Mesangial cell (primary cell): ENCODE measurements around the gene UBE2D4. TPM values are rescaled to one million over a fixed set of nuclear protein-coding genes. Genes with fewer than 3 reads are reported as not detected.

ENCODE experiments used
- total RNA-seq: library from RNA; depleted of rRNA; stranded (reverse); fragments of >200 nt; gene quantifications from 2 replicates; pipeline ENCODE4 v1.2.3, GENCODE V29; 2015

The UBE2D4 gene
- total RNA-seq, result 16.0 and 19.6 TPM in 2 replicates

GRCh38 chr7:43925984-43926797, at the start of gene UBE2D4:
UBE2D4 (plus strand) TSS chr7:43926436; CDS start chr7:43926533, 97 bp downstream.

GRCh38 chr7:43906331-43907010, 19.8 kb upstream of the UBE2D4 start, which contains the start of gene URGCP:
URGCP (minus strand) TSS chr7:43906596; CDS start chr7:43906575, 21 bp downstream.

GRCh38 chr7:43997532-43997931, 71.3 kb downstream of the UBE2D4 start, which contains the start of gene SPDYE1:
SPDYE1 (plus strand) TSS chr7:43997897; CDS start chr7:43999950, 2,053 bp downstream.

Other genes with a start within 250 kb of the UBE2D4 start
- gene COA1, start 196.9 kb upstream of the UBE2D4 start, total RNA-seq, result 45.4 and 54.4 TPM in 2 replicates
- gene BLVRA, start 167.8 kb upstream of the UBE2D4 start, total RNA-seq, result 28.9 and 40.1 TPM in 2 replicates
- gene MRPS24, start 56.9 kb upstream of the UBE2D4 start, total RNA-seq, result 131 and 181 TPM in 2 replicates
- 14.5 and 19.8 TPM in 2 replicates for gene URGCP, start 19.8 kb upstream of the UBE2D4 start, total RNA-seq
- not detected in 2 replicates for gene SPDYE1, start 71.5 kb downstream of the UBE2D4 start, total RNA-seq
- gene DBNL, start 118.3 kb downstream of the UBE2D4 start, total RNA-seq, result 89.9 and 130 TPM in 2 replicates
- 0.25 TPM in 1 of 2 replicates, not detected in the other for gene PGAM2, start 139.1 kb downstream of the UBE2D4 start, total RNA-seq
- gene POLM, start 156.1 kb downstream of the UBE2D4 start, total RNA-seq, result 9.1 and 29.7 TPM in 2 replicates
- gene AEBP1, start 177.9 kb downstream of the UBE2D4 start, total RNA-seq, result 94.0 and 273 TPM in 2 replicates
- gene POLD2, start 197.1 kb downstream of the UBE2D4 start, total RNA-seq, result 80.4 and 166 TPM in 2 replicates
- gene MYL7, start 214.9 kb downstream of the UBE2D4 start, total RNA-seq, result 0.38 TPM in 1 of 2 replicates, not detected in the other